Measurements from ENCODE around the gene TMEM115. TPM values are rescaled to one million over a fixed set of nuclear protein-coding genes. Genes with fewer than 3 reads are reported as not detected.

Gene TMEM115
- polyA plus RNA-seq, 4 donors, result 24.8 to 49.1 (median 31.0) TPM

GRCh38 chr3:50382722-50383121 is 23.4 kb upstream of the TMEM115 start:
- no peak for FAIRE-seq
- DNase-seq, result no peak
- H3K9me3 ChIP-seq (ENCODE audit: control insufficient read depth in 2 of 2, insufficient read depth in 1 of 2, low read depth in 1 of 2, low read length in 1 of 2), result no peaks in the 10 kb centered on the region
- H3K4me3 ChIP-seq (ENCODE audit: low read depth in 1 of 3, low read length in 3 of 3), result no peak overlapping the region
- no peaks in the 10 kb centered on the region for H3K4me1 ChIP-seq (ENCODE audit: control insufficient read depth in 3 of 3, insufficient read depth in 2 of 3, low read depth in 1 of 3, low read length in 2 of 3)
- WGBS, 3 donors, result 89 to 93% (median 90%) methylated on average over 12 of the region's 12 CpGs
- H3K36me3 ChIP-seq (ENCODE audit: control insufficient read depth in 3 of 3, insufficient read depth in 2 of 3, low read depth in 1 of 3, low read length in 3 of 3), result no peaks in the 10 kb centered on the region
- H3K27ac ChIP-seq (ENCODE audit: low read depth in 1 of 3, low read length in 2 of 3), result no peak overlapping the region
- H3K27me3 ChIP-seq (ENCODE audit: control insufficient read depth in 3 of 3, insufficient read depth in 3 of 3, low read length in 3 of 3), result no peaks in the 10 kb centered on the region

GRCh38 chr3:50381383-50381782 is 22.1 kb upstream of the TMEM115 start:
- no peak overlapping the region for H3K4me3 ChIP-seq (ENCODE audit: low read depth in 1 of 3, low read length in 3 of 3)
- H3K27ac ChIP-seq (ENCODE audit: low read depth in 1 of 3, low read length in 2 of 3), result no peak overlapping the region
- FAIRE-seq (no peak), DNase-seq (no peak)
- no peaks in the 10 kb centered on the region for H3K9me3 ChIP-seq (ENCODE audit: control insufficient read depth in 2 of 2, insufficient read depth in 1 of 2, low read depth in 1 of 2, low read length in 1 of 2)
- H3K27me3 ChIP-seq (ENCODE audit: control insufficient read depth in 3 of 3, insufficient read depth in 3 of 3, low read length in 3 of 3), result no peaks in the 10 kb centered on the region
- no peaks in the 10 kb centered on the region for H3K4me1 ChIP-seq (ENCODE audit: control insufficient read depth in 3 of 3, insufficient read depth in 2 of 3, low read depth in 1 of 3, low read length in 2 of 3)
- 72 to 80% (median 74%) methylated on average over 4 of the region's 4 CpGs for WGBS, 3 donors
- peaks cover 0 to 3% (median 0%) of the 10 kb centered on the region in 3 donors for H3K36me3 ChIP-seq (ENCODE audit: control insufficient read depth in 3 of 3, insufficient read depth in 2 of 3, low read depth in 1 of 3, low read length in 3 of 3)

GRCh38 chr3:50380405-50381085 is 21.2 kb upstream of the TMEM115 start:
- Histone ChIP-seq H3K4me3 (ENCODE audit: low read depth in 1 of 3, low read length in 3 of 3) (no peak overlapping the region), H3K27me3 (ENCODE audit: control insufficient read depth in 3 of 3, insufficient read depth in 3 of 3, low read length in 3 of 3) (no peaks in the 10 kb centered on the region), H3K9me3 (ENCODE audit: control insufficient read depth in 2 of 2, insufficient read depth in 1 of 2, low read depth in 1 of 2, low read length in 1 of 2) (no peaks in the 10 kb centered on the region), H3K36me3 (ENCODE audit: control insufficient read depth in 3 of 3, insufficient read depth in 2 of 3, low read depth in 1 of 3, low read length in 3 of 3) (peaks cover 0 to 3% (median 0%) of the 10 kb centered on the region in 3 donors), H3K27ac (ENCODE audit: low read depth in 1 of 3, low read length in 2 of 3) (no peak overlapping the region), H3K4me1 (ENCODE audit: control insufficient read depth in 3 of 3, insufficient read depth in 2 of 3, low read depth in 1 of 3, low read length in 2 of 3) (no peaks in the 10 kb centered on the region)
- DNase-seq (no peak), FAIRE-seq (no peak)
- WGBS, 3 donors, result 86 to 90% (median 88%) methylated on average over 12 to 17 of the region's 17 CpGs

DNA sequence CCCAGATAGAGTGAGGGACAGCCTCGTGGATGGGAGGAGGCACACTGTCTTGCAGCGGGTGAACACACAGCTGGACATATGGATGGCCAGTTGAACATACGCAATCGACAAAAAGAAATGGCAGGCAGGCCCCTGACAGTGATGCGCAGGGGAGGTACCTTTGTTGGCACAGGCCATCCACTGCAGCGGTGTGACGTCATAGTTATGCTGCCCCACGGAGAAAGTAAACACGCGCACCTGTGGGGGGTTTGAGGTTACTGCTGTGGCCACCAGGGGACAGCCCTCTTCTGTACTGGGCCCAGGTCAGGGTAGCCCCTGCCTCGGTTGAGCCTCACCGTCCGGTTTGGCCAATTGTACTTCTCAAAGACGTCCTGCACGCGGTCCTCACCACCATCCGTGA is 19.4 kb upstream of the TMEM115 start:
- FAIRE-seq (no peak), DNase-seq (no peak)
- Histone ChIP-seq H3K4me3 (ENCODE audit: low read depth in 1 of 3, low read length in 3 of 3) (no peak overlapping the region), H3K27me3 (ENCODE audit: control insufficient read depth in 3 of 3, insufficient read depth in 3 of 3, low read length in 3 of 3) (peaks cover 0 to 3% (median 0%) of the 10 kb centered on the region in 3 donors), H3K27ac (ENCODE audit: low read depth in 1 of 3, low read length in 2 of 3) (no peak overlapping the region), H3K9me3 (ENCODE audit: control insufficient read depth in 2 of 2, insufficient read depth in 1 of 2, low read depth in 1 of 2, low read length in 1 of 2) (no peaks in the 10 kb centered on the region), H3K4me1 (ENCODE audit: control insufficient read depth in 3 of 3, insufficient read depth in 2 of 3, low read depth in 1 of 3, low read length in 2 of 3) (no peaks in the 10 kb centered on the region), H3K36me3 (ENCODE audit: control insufficient read depth in 3 of 3, insufficient read depth in 2 of 3, low read depth in 1 of 3, low read length in 3 of 3) (peaks cover 0 to 3% (median 0%) of the 10 kb centered on the region in 3 donors)
- 89 to 93% (median 90%) methylated on average over 17 of the region's 17 CpGs for WGBS, 3 donors

- peaks cover 0 to 3% (median 0%) of the 10 kb centered on the region in 3 donors for H3K4me1 ChIP-seq (ENCODE audit: control insufficient read depth in 3 of 3, insufficient read depth in 2 of 3, low read depth in 1 of 3, low read length in 2 of 3)
- no peak overlapping the region for H3K4me3 ChIP-seq (ENCODE audit: low read depth in 1 of 3, low read length in 3 of 3)
- no peak overlapping the region for H3K27ac ChIP-seq (ENCODE audit: low read depth in 1 of 3, low read length in 2 of 3)
- peaks cover 0 to 3% (median 0%) of the 10 kb centered on the region in 3 donors for H3K36me3 ChIP-seq (ENCODE audit: control insufficient read depth in 3 of 3, insufficient read depth in 2 of 3, low read depth in 1 of 3, low read length in 3 of 3)
- peaks cover 0 to 3% (median 0%) of the 10 kb centered on the region in 3 donors for H3K27me3 ChIP-seq (ENCODE audit: control insufficient read depth in 3 of 3, insufficient read depth in 3 of 3, low read length in 3 of 3)
- no peaks in the 10 kb centered on the region for H3K9me3 ChIP-seq (ENCODE audit: control insufficient read depth in 2 of 2, insufficient read depth in 1 of 2, low read depth in 1 of 2, low read length in 1 of 2)
- no peak for DNase-seq
- WGBS, 3 donors, result 75 to 94% (median 81%) methylated on average over 6 of the region's 6 CpGs
- no peak for FAIRE-seq
Measured at GRCh38 chr3:50378024-50378423, 18.7 kb upstream of the TMEM115 start.

DNA sequence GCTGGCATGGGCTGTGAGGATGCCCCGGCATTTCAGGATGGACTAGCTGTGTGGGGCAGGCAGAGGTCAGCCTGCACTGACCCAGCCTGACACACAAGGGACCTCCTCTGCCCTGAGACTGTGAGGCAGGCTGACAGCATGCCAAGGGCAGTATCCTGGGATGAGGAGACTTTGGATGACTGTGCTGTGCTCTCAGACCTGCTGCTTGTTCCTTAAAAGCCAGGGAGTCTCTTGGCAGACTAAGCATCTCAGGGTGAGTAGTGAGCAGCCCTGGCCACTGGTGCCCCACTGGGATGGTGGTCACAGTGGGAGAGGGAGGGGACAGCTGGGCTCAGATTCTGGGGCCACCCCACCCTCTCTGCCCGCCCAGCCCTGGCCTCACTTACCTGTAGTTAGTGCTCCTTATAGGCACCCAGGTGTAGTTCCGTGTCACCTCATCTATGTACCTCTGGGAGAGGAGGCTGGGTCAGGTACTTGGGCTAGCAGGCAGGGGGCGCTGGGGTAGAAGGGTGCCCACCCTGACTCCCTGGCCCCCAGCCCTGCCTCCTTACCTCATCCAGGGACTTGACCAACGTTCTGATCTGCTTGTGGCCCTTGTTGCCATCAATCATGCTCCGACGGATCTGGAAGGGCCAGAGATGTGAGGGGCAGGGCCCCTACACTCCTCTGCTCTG is 16.1 kb upstream of the TMEM115 start:
- no peak for FAIRE-seq
- 66 to 74% (median 66%) methylated on average over 7 of the region's 7 CpGs for WGBS, 3 donors

GRCh38 chr3:50374363-50375257 is 15.3 kb upstream of the TMEM115 start:
- DNase-seq (no peak), FAIRE-seq (no peak)
- Histone ChIP-seq H3K4me1 (ENCODE audit: control insufficient read depth in 3 of 3, insufficient read depth in 2 of 3, low read depth in 1 of 3, low read length in 2 of 3) (peaks cover 0 to 12% (median 2%) of the 10 kb centered on the region in 3 donors), H3K36me3 (ENCODE audit: control insufficient read depth in 3 of 3, insufficient read depth in 2 of 3, low read depth in 1 of 3, low read length in 3 of 3) (peaks cover 0 to 3% (median 0%) of the 10 kb centered on the region in 3 donors), H3K27me3 (ENCODE audit: control insufficient read depth in 3 of 3, insufficient read depth in 3 of 3, low read length in 3 of 3) (peaks cover 0 to 3% (median 0%) of the 10 kb centered on the region in 3 donors), H3K27ac (ENCODE audit: low read depth in 1 of 3, low read length in 2 of 3) (no peak overlapping the region), H3K4me3 (ENCODE audit: low read depth in 1 of 3, low read length in 3 of 3) (no peak overlapping the region), H3K9me3 (ENCODE audit: control insufficient read depth in 2 of 2, insufficient read depth in 1 of 2, low read depth in 1 of 2, low read length in 1 of 2) (no peaks in the 10 kb centered on the region)
- 74 to 76% (median 75%) methylated on average over 20 to 22 of the region's 22 CpGs for WGBS, 3 donors

More for the DNA sequence above, 16.1 kb upstream of the TMEM115 start:
- Histone ChIP-seq H3K4me1 (ENCODE audit: control insufficient read depth in 3 of 3, insufficient read depth in 2 of 3, low read depth in 1 of 3, low read length in 2 of 3) (peaks cover 0 to 12% (median 2%) of the 10 kb centered on the region in 3 donors), H3K36me3 (ENCODE audit: control insufficient read depth in 3 of 3, insufficient read depth in 2 of 3, low read depth in 1 of 3, low read length in 3 of 3) (peaks cover 0 to 3% (median 0%) of the 10 kb centered on the region in 3 donors), H3K27me3 (ENCODE audit: control insufficient read depth in 3 of 3, insufficient read depth in 3 of 3, low read length in 3 of 3) (peaks cover 0 to 3% (median 0%) of the 10 kb centered on the region in 3 donors), H3K27ac (ENCODE audit: low read depth in 1 of 3, low read length in 2 of 3) (no peak overlapping the region), H3K4me3 (ENCODE audit: low read depth in 1 of 3, low read length in 3 of 3) (no peak overlapping the region), H3K9me3 (ENCODE audit: control insufficient read depth in 2 of 2, insufficient read depth in 1 of 2, low read depth in 1 of 2, low read length in 1 of 2) (no peaks in the 10 kb centered on the region)
- DNase-seq, result no peak
